ENCODE measurements around the gene GFRA3.
"Not testable (repeated sequence)": the region's sequence is repeated elsewhere in the genome, so short reads cannot be mapped to it uniquely, and the experiment has no call there.

Gene GFRA3

GRCh38 chr5:138274189-138274853 lies at the start of gene GFRA3:
Gene GFRA3 (minus strand): TSS chr5:138274621. CDS start chr5:138274424, 197 bp downstream.
- DNase-seq, result no peak

DNA sequence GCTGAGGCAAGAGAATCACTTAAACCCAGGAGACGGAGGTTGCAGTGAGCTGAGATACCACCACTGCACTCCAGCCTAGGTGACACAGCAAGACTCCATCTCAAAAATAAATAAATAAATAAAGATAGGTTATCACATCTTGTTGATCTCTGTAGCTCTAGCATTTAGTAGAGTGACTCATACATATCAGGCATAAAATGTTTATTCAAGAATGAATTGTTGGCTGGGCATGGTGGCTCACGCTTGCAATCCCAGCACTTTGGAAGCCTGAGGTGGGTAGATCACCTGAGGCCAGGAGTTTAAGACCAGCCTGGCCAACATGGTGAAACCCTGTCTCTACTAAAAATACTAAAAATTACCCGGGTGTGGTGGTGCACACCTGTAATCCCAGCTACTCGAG lies 43.8 kb upstream of the GFRA3 start:
- DNase-seq, result not testable (repeated sequence)

DNA sequence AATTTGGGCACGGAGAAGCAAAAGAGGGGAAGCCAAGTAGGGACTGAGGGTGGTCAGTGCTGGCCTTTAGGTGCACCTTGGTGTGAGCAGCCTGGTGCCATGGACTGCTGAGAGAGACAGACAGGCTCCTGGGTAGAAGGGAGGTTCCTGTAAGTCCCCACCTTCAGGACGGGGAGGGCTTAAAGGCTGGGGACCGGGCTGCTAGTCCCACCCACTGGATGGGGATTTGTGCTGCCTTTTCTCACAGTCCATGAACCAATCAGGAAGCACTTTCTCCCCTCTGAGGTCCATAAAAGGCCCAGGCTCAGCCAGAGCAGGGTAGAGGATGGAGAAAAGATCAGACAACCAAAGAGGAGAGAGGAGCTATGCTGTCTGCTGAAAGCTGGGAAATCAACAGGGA lies 41.9 kb upstream of the GFRA3 start:
- no peak for DNase-seq

DNA sequence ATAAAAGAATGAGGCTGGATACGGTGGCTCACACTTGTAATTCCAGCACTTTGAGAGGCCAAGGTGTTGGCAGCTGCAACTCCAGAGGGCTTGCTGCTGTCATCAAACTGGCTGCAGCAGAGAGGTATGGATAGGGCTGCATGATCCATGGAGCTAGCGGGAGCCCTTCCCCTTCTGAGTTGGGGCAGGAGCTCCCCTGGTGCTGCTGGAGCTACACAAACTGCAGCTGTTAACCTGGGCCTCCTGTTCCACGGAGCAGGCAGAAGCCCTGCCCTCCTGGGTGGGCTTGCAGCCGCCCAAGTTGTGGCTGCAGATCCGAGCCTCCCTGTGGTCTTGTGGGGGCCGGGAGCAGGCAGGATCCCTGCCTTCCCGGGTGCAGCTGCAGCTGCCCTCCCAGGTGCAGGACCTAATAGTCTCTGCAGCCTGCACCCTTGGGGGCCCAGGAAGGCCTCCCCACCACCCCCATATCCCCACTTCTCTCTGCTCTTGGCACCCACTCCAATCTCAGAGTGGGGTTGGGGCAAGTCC lies 41.4 kb upstream of the GFRA3 start:
- no peak for DNase-seq

GRCh38 chr5:138305797-138306196 lies 31.4 kb upstream of the GFRA3 start:
- no peak for DNase-seq

DNA sequence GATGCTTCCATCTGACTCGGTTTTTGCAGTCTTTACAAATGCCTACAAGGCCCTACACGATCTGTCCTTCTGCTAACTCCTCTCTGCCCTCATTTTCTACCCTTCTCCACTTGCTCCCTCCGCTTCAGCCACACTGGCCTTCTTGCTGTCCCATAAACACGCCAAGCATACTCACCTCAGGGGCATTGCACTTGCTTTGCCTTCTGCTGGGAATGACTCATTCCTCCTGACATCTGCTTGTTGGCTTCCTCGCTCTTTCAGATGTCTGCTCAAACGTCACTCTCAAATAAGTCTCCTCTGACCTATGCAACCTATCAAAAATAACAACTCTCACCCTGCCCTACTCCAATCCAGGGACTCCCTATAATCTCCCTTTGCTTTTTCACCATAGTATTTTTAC lies 29.0 kb upstream of the GFRA3 start:
- no peak for DNase-seq

DNA sequence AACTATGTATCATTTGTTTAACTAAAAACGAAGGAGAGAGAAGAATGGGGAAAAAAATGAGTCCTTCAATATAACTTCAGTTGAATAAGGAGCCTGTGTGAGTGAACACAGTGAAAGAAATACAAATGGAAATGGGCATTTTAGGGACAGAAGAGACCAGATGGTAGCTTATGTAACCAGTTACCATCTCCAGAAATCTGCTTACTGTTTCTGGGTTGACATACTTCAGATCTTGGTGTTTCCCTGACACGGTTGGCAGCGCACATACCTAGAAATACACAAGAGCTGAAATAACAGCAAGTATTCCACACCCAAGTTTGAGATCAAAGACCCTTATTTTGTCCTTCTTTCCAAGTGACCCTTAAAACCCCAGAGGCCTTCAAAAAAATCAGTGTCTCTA lies 14.9 kb upstream of the GFRA3 start:
- DNase-seq, result no peak

DNA sequence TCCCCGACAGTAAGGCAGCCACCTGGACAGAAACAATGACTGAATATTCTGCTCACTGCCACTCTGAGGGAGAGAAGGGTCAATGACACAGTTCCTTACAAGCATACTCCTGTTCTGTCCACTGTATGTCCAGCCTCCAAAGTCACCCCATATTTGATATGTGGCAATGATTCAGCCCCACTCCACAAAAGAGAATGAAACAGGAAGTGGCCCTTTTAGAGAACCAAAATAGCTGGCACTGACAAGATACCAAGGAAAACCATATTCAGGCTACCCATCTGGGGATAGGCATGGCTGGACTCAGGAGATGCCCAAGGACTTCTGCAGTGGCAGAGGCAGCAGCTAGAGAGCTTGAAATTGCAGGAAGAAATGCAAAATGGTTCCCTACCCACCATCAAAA lies 12.8 kb upstream of the GFRA3 start:
- DNase-seq, result no peak

DNA sequence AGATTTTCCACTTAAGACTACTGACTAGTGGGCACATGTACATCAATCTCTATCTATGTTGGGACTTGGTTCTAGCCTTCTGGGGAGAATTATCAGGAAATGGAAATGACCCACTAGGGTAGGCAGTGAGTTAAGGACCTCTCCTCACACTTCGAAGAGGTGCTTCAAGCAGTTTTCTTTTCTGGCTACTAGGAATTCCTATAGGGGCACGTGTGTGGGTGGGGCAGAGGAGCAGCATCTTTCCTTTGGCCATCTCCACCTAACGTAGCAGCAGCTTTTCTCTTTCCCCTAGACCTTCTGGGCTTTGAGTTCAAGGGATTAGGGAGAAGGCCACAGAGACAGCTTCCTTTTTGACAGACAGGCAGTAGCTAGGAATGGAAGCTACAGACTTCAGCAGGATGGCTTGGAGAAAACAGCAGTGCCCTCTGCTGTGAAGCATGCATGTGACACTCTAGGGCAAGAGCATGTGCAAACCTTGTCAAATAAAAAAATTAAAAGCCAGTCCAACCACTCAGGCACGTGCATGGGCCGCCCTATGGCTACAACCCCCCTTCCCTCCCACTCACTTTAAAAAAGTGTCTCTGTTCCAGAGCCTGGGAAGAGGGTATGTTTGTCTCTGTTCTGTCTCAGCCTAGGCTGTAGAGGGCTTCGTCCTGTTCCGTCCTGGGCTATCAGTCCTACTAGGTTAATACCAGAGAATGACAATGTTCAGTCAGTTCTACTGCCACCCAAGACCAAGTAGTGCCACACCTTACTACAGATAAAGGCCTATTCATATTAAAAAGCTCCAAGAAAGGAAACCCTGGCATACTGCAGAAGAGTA lies 8.7 kb upstream of the GFRA3 start:
- DNase-seq, result no peak

DNA sequence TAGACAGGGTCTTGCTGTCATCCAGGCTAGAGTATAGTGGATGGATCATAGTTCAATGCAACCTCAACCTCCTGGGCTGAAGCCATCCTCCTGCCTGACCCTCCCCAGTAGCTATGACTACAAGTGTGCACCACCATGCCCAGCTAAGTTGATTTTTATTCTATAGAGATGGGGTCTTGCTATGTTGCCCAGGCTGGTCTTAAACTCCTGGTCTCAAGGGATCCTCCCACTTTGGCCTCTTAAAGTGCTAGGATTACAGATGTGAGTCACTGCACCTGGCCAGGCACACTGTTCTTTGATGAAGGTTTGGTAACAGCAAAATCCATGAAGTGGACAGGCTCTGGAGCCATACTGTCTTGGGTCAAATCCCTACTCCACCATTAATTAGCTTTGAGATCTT lies 6.5 kb upstream of the GFRA3 start:
- no peak for DNase-seq

DNA sequence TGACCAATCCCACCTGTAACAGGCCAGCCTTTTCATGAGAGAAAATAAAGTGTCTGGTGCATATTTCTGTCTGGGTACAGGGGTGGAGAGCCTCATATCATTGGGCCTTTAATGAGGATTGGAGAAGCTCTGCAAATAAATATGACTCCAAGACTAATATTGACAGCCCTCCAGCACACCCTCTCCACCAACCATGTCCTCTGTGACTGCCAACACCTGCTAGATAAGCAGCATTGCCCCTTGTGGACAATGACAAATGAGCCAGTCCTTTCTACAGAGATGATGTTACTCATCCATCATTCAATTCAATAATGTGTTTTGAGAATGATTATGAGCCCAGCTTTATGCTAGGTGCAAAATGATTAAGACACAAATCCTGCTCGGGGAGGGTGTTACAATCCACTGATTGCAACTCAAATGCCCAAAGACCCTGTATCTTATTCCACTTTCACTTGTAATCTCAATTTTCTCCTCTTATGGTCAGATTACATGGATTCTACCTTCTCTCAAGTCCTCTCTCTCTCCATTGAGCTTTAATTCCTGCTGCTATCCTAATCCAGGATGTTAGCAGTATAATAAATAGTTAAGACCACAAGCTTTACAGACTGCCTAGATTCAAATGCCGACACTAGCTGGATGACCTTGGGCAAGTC lies 2.1 kb upstream of the GFRA3 start:
- DNase-seq, result no peak

DNA sequence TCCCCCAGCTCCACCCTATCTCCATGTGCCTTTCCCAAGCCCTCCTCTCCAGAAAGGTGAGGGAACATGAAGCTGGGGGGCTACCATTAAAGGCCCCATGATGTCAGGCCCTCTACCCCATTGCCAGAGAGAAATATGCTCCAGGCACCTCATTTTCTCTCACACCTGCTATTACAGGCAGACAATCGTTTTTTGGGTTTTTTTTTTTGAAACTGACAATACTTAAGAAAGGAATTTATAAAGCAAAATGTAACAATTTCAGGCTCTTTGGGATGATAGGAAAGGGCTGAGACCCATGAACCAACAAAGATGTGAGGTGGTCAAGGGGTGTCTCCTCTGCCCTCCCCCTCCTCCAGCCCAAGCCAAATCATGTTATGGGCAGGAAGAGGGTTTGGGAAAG lies 1.5 kb upstream of the GFRA3 start:
- DNase-seq, result no peak

GRCh38 chr5:138275379-138275782 lies 960 bp upstream of the GFRA3 start:
- DNase-seq, result no peak

- DNase-seq, result no peak
These were observed 610 bp downstream of the GFRA3 start for GRCh38 chr5:138273834-138274188.

- DNase-seq, result no peak
These were observed 1.7 kb downstream of the GFRA3 start for GRCh38 chr5:138272681-138273080.

DNA sequence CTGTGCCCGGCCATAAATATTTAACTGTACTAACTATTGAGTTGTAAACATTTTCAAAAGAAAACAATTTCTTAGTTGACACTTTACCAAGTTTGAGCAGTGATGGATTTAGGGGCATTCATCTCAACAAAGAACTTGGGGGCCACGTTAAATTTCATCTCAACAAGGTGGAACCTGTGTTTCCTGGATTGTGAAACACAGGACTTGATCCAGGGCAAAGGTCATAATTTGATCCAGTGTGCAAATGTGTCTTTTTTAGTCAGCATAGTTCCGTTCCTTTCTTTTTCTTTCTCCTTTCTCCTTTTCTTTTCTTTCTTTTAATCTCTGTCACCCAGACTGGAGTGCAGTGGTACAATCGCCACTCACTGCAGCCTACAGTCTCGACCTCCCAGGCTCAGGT lies 3.1 kb downstream of the GFRA3 start:
- DNase-seq, result no peak

- no peak for DNase-seq
These were observed 10.2 kb downstream of the GFRA3 start for GRCh38 chr5:138264183-138264582.

DNA sequence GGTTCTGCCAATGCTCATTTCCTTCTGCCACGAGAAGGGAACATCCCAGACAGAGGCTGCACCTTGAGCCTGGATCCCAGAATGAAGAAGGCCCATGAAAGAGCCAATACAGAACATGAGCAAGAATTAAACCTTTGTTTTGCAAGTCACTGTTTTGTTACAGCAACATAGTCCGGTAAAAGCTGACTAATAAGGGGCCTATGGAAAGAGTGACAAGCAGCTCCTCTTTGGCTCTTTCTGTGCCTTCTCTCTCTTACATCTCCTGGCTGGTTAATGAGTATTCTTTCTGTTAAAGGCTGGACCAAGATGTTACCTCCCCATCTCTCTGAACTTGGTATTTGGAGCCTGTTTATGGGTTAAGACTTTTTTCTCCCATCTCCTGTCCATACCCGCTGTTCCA lies 10.8 kb downstream of the GFRA3 start:
- DNase-seq, result no peak

DNA sequence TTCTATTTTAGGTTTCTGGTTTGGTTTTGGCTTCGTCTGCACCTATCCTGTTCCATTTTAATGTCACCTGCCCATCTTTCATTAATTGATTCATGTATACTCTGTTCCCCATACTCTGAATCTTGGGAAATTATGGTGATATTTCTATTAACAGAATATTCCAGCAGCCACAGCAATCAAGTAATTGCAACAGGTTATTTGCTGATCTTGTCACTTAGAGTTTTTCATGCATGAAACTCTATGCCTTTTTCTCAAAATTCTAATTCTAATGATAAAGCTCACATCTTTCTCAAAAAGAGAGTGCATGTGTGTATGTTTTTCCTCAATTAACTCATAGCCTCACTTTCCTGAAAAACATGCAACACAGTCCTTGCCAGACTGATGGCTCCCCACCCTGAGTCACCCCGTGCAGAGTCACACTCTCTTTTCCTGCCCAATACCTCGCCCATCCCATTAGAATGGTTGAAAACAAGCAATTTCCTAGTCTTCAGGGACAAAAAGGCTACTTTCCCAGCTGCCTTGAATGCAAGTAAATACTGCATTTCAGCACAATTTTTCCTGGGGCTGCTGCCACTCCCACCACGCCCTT lies 15.6 kb downstream of the GFRA3 start:
- no peak for DNase-seq

DNA sequence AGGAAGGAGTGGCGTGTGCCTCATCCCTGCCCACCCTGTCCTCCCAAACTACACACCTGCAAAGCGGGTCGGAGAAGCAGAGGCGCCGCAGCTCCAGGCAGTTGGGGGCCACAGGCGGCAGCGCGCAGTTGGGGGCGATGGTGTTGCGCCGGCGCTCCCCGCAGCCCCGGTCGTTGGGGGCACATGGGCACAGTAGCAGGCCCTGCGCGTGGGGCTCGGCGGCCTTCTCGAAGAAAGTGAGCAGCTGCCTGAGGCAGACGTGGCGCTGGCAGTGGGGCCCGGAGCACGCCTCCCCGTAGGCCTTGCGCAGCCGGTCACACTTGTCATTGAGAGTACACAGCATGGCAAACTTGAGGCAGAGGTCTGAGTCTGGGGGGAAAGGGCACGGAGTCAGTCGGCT lies 16.8 kb downstream of the GFRA3 start:
- no peak for DNase-seq

DNA sequence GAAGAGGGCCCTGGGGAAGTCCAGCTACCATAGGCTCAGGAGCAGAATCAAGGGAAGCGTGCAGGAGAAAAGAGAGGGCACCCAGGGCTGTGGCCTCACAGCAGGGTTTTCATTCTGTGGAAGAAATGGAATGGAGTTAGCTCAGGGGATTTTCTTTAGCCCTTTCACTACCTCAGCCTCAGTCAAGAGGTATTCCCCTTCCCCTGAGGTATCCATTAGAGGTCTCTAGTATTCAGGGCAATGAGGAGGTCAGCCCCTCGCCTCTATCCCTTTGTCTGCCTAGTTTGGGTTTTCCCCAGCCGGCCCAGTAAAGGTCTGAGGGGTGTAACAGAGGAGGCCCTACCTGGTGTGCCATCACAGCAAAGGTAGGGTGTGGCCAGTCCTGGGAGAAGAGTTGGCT lies 21.5 kb downstream of the GFRA3 start:
- no peak for DNase-seq

GRCh38 chr5:138247800-138248199 lies 26.6 kb downstream of the GFRA3 start:
- not testable (repeated sequence) for DNase-seq

DNA sequence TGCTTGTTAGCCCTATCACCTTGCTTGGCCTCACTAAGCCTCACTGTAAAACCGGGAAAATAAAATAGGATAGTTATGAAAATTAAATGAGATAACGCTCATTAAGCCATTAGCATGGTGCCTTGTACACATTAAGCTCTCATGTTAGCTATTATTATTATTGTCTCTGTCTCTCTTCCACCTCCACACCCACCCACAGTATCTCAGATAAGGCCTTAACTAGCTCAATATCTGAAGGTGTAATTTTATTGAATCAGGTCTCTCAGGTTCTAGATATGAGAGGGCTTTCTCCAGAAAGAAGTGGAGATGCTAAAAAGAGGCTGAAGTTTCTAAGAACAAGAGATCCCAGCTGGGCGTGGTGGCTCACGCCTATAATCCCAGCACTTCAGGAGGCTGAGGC lies 27.6 kb downstream of the GFRA3 start:
- no peak for DNase-seq

DNA sequence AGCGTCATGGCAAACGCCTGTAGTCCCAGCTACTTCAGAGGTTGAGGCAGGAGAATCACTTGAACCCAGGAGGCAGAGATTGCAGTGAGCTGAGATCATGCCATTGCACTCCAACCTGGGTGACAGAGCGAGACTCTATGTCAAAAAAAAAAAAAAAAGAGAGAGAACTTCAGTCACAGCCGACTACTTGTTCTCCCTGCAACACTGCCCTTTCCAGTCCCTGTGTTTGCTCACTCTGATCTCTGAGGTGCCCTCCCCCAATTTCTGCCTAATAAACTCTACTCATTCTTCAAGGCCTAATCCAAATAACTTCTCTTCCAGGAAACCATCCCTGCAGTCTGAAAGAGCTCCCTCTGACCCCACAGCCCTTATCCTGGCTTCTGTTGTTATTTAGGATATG lies 28.1 kb downstream of the GFRA3 start:
- DNase-seq, result no peak
